HCT116 (cell line): Measurements from ENCODE around the gene TBC1D30. TPM values are rescaled to one million over a fixed set of nuclear protein-coding genes. Genes with fewer than 3 reads are reported as not detected.

Experiments used
- ATAC-seq: fragments of 200-7000 bp; cut with Tn5 transposase; 2 replicates; pipeline ENCODE4 v1.9.1; 2020; ENCODE audit warnings: mild to moderate bottlenecking, moderate library complexity
- BruUV-seq: library from RNA; stranded (reverse); fragments of 400-500 nt; replicated peaks from 2 replicates; lab custom pipeline; 2021; lab: Mats Ljungman, UMichigan
- CTCF ChIA-PET: fragments of 300-600 bp; sonication (Branson Sonifier 250); formaldehyde crosslinking; loops from one replicate; lab custom pipeline; 2021; ENCODE audit warnings: antibody characterized with exemption; lab: Charles Lee
- POLR2A ChIA-PET: fragments of 300-600, 350-600 bp; sonication (Branson Sonifier 250); formaldehyde crosslinking; loops from one replicate; lab custom pipeline; 2021; ENCODE audit warnings: antibody characterized with exemption; lab: Charles Lee
- RAD21 ChIA-PET, 2 experiments: fragments of 300-600 bp; sonication (Branson Sonifier 250); formaldehyde crosslinking; loops; one replicate each; lab custom pipeline; 2023; ENCODE audit warnings: low total read pairs in 2 of 2; ENCODE audit not compliant: uncharacterized antibody in 2 of 2, unreplicated experiment in 2 of 2, low non-redundant PET in 1 of 2; lab: Charles Lee
- DNase-seq: peaks from one replicate; pipeline ENCODE4 v3.0.0-alpha.2; 2010; ENCODE audit warnings: low read depth, low spot score
- H2AFZ ChIP-seq: fragments of 200-600 bp; shearing (Covaris generic), sonication (generic); 2 replicates; pipeline ENCODE4 v1.6.1; 2017; ENCODE audit warnings: low read depth, mixed run types, mixed read lengths, antibody characterized with exemption, low read length; ENCODE audit not compliant: poor library complexity, severe bottlenecking
- H3K27ac ChIP-seq: 2 replicates; pipeline ENCODE4 v1.5.1; 2012; ENCODE audit warnings: low read depth, low read length
- H3K27me3 ChIP-seq: fragments of 200-600 bp; sonication (generic); 2 replicates; pipeline ENCODE4 v1.6.1; 2016; ENCODE audit warnings: mixed run types, low read length, mixed read lengths; ENCODE audit not compliant: insufficient read depth
- H3K36me3 ChIP-seq, 2 experiments: fragments of 200-500 bp in 1 of 2; fragments of 200-600 bp in 1 of 2; sonication (Bioruptor generic) in 1 of 2; sonication (generic) in 1 of 2; 2 replicates each; pipeline versions ENCODE4 v1.5.1 to v1.6.1; 2014 to 2016; ENCODE audit warnings: low read length in 2 of 2, inconsistent platforms in 1 of 2, mixed read lengths in 1 of 2, mixed run types in 1 of 2; ENCODE audit not compliant: insufficient read depth in 2 of 2, control insufficient read depth in 1 of 2
- H3K4me1 ChIP-seq, 2 experiments: fragments of 200-600 bp in 1 of 2; sonication (generic) in 1 of 2; 2 replicates each; pipeline versions ENCODE4 v1.5.1 to v1.6.1; 2012 to 2017; ENCODE audit warnings: low read length in 2 of 2, inconsistent platforms in 1 of 2, mild to moderate bottlenecking in 1 of 2, mixed read lengths in 1 of 2, mixed run types in 1 of 2, moderate library complexity in 1 of 2; ENCODE audit not compliant: insufficient read depth in 2 of 2, control insufficient read depth in 1 of 2
- H3K4me2 ChIP-seq: fragments of 200-600 bp; sonication (generic); 2 replicates; pipeline ENCODE4 v1.6.1; 2017; ENCODE audit warnings: mixed run types, low read length, mixed read lengths
- H3K4me3 ChIP-seq, 2 experiments: fragments of 200-600 bp in 1 of 2; sonication (generic) in 1 of 2; replicated peaks in 1 of 2; 2 replicates each; pipeline ENCODE4 v1.5.1; 2011 to 2016; ENCODE audit warnings: low read length in 2 of 2, control low read depth in 1 of 2, low read depth in 1 of 2, mild to moderate bottlenecking in 1 of 2, mixed read lengths in 1 of 2, mixed run types in 1 of 2
- H3K79me2 ChIP-seq: fragments of 200-600 bp; sonication (generic); 2 replicates; pipeline ENCODE4 v1.6.1; 2017; ENCODE audit warnings: mild to moderate bottlenecking, mixed run types, low read length, moderate library complexity, mixed read lengths; ENCODE audit not compliant: insufficient read depth
- H3K9ac ChIP-seq: fragments of 200-600 bp; sonication (generic); 2 replicates; pipeline ENCODE4 v1.6.1; 2016; ENCODE audit warnings: low read length, mixed read lengths
- H3K9me2 ChIP-seq: fragments of 200-600 bp; sonication (generic), shearing (Covaris generic); 2 replicates; pipeline ENCODE4 v1.6.1; 2017; ENCODE audit warnings: mixed run types, mild to moderate bottlenecking, moderate library complexity; ENCODE audit not compliant: insufficient read depth
- H3K9me3 ChIP-seq, 2 experiments: fragments of 200-500 bp in 1 of 2; fragments of 200-600 bp in 1 of 2; sonication (Bioruptor generic) in 1 of 2; sonication (generic) in 1 of 2; 2 replicates each; pipeline ENCODE4 v1.6.1; 2014 to 2017; ENCODE audit warnings: low read length in 2 of 2, mixed read lengths in 2 of 2, inconsistent platforms in 1 of 2, low read depth in 1 of 2, mild to moderate bottlenecking in 1 of 2, mixed run types in 1 of 2, moderate library complexity in 1 of 2; ENCODE audit not compliant: control insufficient read depth in 1 of 2, insufficient read depth in 1 of 2
- H4K20me1 ChIP-seq: fragments of 200-600 bp; sonication (generic), shearing (Covaris generic); 2 replicates; pipeline ENCODE4 v1.6.1; 2017; ENCODE audit warnings: mixed run types, mild to moderate bottlenecking, moderate library complexity; ENCODE audit not compliant: insufficient read depth
- CBX3 ChIP-seq: IDR thresholded peaks from 2 replicates; pipeline ENCODE4 v1.6.1; 2012; ENCODE audit warnings: low read depth
- CEBPB ChIP-seq: IDR thresholded peaks from 2 replicates; pipeline ENCODE4 v1.6.1; 2012; ENCODE audit warnings: low read depth
- EGR1 ChIP-seq: IDR thresholded peaks from 2 replicates; pipeline ENCODE4 v1.6.1; 2012; ENCODE audit warnings: low read depth
- EZH2 ChIP-seq: fragments of 200-600 bp; sonication (generic); IDR thresholded peaks from 2 replicates; pipeline ENCODE4 v1.6.1; 2017; ENCODE audit warnings: antibody characterized with exemption, mixed run types
- EZH2phosphoT487 ChIP-seq: fragments of 200-600 bp; IDR thresholded peaks from 2 replicates; pipeline ENCODE4 v1.6.1; 2018; ENCODE audit warnings: antibody characterized with exemption, borderline replicate concordance
- FOSL1 ChIP-seq: IDR thresholded peaks from 2 replicates; pipeline ENCODE4 v1.6.1; 2012; ENCODE audit warnings: low read depth
- POLR2A ChIP-seq: IDR thresholded peaks from 2 replicates; pipeline ENCODE4 v1.7.0; 2011; ENCODE audit warnings: borderline replicate concordance; ENCODE audit not compliant: insufficient read depth, insufficient read length; ENCODE audit errors: extremely low read depth
- POLR2AphosphoS5 ChIP-seq: IDR thresholded peaks from 2 replicates; pipeline ENCODE4 v1.6.1; 2011; ENCODE audit warnings: mild to moderate bottlenecking, low read depth, low read length, moderate library complexity
- SP1 ChIP-seq: IDR thresholded peaks from 2 replicates; pipeline ENCODE4 v1.6.1; 2012; ENCODE audit warnings: low read depth
- SRF ChIP-seq: IDR thresholded peaks from 2 replicates; pipeline ENCODE4 v1.6.1; 2012; ENCODE audit warnings: low read depth
- TCF7L2 ChIP-seq: IDR thresholded peaks from 2 replicates; pipeline ENCODE4 v1.7.0; 2011; ENCODE audit warnings: borderline replicate concordance, inconsistent platforms; ENCODE audit not compliant: insufficient read depth, insufficient read length; ENCODE audit errors: extremely low read depth
- YY1 ChIP-seq: IDR thresholded peaks from 2 replicates; pipeline ENCODE4 v1.6.1; 2011; ENCODE audit warnings: low read length, low read depth, moderate library complexity, mild to moderate bottlenecking; ENCODE audit not compliant: insufficient replicate concordance; ENCODE audit errors: extremely low read depth
- ZNF274 ChIP-seq: fragments of 200-500 bp; sonication (Bioruptor generic); IDR thresholded peaks from 2 replicates; pipeline ENCODE4 v1.6.1; 2014; ENCODE audit warnings: mild to moderate bottlenecking, low read depth, low read length, inconsistent platforms
- intact Hi-C: fragments of 100-400 bp; cut with micrococcal nuclease; formaldehyde crosslinking; loops from 2 replicates; pipeline ENCODE4 v1.10.0; 2022
- total RNA-seq: library from RNA; stranded (reverse); gene quantifications from one replicate; pipeline ENCODE4 v1.2.1, GENCODE V29; 2021; ENCODE audit not compliant: unreplicated experiment
- TF ChIP-seq, protein P1 (sequence below): IDR thresholded peaks from 2 replicates; pipeline ENCODE4 v1.6.1; 2011; ENCODE audit warnings: mild to moderate bottlenecking, low read length, moderate library complexity; ENCODE audit not compliant: insufficient replicate concordance; ENCODE audit errors: extremely low read depth
- TF ChIP-seq, protein P2 (sequence below): IDR thresholded peaks from 2 replicates; pipeline ENCODE4 v1.6.1; 2012
- TF ChIP-seq, protein P3 (sequence below): IDR thresholded peaks from 2 replicates; pipeline ENCODE4 v1.6.1; 2012; ENCODE audit warnings: low read depth
- TF ChIP-seq, protein P4 (sequence below): IDR thresholded peaks from 2 replicates; pipeline ENCODE4 v1.6.1; 2012
- TF ChIP-seq, protein P5 (sequence below), 3 experiments: fragments of 200-600 bp in 1 of 3; sonication (generic) in 1 of 3; IDR thresholded peaks in 2 of 3; conservative IDR thresholded peaks in 1 of 3; 2 replicates each; pipeline ENCODE4 v1.5.1; 2012 to 2017; ENCODE audit warnings: low read depth in 2 of 3, low read length in 2 of 3, antibody characterized with exemption in 1 of 3, borderline replicate concordance in 1 of 3, control low read depth in 1 of 3, mild to moderate bottlenecking in 1 of 3, mixed read lengths in 1 of 3, mixed run types in 1 of 3, moderate library complexity in 1 of 3; ENCODE audit not compliant: insufficient read depth in 1 of 3

Gene TBC1D30
- total RNA-seq, 1 experiment from 2014 or later = 24.1 TPM

DNA sequence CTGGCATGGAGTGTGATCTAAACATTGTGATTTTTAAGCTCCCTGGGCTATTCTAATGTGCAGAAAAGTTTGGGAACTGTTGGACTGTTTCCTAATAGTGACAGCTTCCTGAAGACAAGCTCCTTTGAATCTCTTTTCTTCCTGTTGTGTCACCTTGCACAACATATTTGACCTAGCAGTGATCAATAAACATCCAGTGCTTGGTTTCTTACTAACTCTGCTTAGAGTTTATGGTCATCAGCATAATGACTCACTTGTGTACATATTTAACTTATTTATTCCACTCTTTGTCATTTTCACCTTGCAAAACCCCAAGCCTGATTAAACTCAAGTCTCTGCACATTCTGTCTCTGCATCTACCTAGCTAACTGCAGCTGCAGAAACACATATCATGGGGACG lies 27.3 kb upstream of the TBC1D30 start:
- intact Hi-C loops = loop anchor here (5.0 kb wide), 1 partner anchor 305 kb away; no protein-coding TSS in a partner anchor
- no TSS peak for BruUV-seq
- Histone ChIP-seq H3K4me2 (no peak overlapping the region), H3K27ac (no peak overlapping the region), H3K4me3 (no peak overlapping the region), H3K79me2 (peaks cover 41% of the 10 kb centered on the region), H3K36me3 (no peaks in the 10 kb centered on the region; a peak in 1 of 4 replicates), H3K4me1 (peaks cover 0 to 11% of the 10 kb centered on the region in 2 experiments; a peak in 2 of 4 replicates), H2AFZ (no peak overlapping the region), H3K27me3 (no peaks in the 10 kb centered on the region), H3K9ac (no peak overlapping the region), H3K9me3 (no peaks in the 10 kb centered on the region), H3K9me2 (no peaks in the 10 kb centered on the region), H4K20me1 (peaks cover 6% of the 10 kb centered on the region; the same call in 1 of the 2 replicates)
- no peak for TF ChIP-seq ZNF274
- TF ChIP-seq POLR2A = no peak
- no peak for TF ChIP-seq SP1
- TF ChIP-seq POLR2AphosphoS5 = no peak
- TF ChIP-seq, protein P1, sequence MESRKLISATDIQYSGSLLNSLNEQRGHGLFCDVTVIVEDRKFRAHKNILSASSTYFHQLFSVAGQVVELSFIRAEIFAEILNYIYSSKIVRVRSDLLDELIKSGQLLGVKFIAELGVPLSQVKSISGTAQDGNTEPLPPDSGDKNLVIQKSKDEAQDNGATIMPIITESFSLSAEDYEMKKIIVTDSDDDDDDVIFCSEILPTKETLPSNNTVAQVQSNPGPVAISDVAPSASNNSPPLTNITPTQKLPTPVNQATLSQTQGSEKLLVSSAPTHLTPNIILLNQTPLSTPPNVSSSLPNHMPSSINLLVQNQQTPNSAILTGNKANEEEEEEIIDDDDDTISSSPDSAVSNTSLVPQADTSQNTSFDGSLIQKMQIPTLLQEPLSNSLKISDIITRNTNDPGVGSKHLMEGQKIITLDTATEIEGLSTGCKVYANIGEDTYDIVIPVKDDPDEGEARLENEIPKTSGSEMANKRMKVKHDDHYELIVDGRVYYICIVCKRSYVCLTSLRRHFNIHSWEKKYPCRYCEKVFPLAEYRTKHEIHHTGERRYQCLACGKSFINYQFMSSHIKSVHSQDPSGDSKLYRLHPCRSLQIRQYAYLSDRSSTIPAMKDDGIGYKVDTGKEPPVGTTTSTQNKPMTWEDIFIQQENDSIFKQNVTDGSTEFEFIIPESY = no peak
- TF ChIP-seq SRF = no peak
- TF ChIP-seq CBX3 = no peak
- TF ChIP-seq, protein P2, sequence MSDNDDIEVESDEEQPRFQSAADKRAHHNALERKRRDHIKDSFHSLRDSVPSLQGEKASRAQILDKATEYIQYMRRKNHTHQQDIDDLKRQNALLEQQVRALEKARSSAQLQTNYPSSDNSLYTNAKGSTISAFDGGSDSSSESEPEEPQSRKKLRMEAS = no peak
- TF ChIP-seq FOSL1 = no peak
- TF ChIP-seq CEBPB = no peak
- TF ChIP-seq EZH2 = no peak
- TF ChIP-seq EZH2phosphoT487 = no peak
- TF ChIP-seq, protein P3, sequence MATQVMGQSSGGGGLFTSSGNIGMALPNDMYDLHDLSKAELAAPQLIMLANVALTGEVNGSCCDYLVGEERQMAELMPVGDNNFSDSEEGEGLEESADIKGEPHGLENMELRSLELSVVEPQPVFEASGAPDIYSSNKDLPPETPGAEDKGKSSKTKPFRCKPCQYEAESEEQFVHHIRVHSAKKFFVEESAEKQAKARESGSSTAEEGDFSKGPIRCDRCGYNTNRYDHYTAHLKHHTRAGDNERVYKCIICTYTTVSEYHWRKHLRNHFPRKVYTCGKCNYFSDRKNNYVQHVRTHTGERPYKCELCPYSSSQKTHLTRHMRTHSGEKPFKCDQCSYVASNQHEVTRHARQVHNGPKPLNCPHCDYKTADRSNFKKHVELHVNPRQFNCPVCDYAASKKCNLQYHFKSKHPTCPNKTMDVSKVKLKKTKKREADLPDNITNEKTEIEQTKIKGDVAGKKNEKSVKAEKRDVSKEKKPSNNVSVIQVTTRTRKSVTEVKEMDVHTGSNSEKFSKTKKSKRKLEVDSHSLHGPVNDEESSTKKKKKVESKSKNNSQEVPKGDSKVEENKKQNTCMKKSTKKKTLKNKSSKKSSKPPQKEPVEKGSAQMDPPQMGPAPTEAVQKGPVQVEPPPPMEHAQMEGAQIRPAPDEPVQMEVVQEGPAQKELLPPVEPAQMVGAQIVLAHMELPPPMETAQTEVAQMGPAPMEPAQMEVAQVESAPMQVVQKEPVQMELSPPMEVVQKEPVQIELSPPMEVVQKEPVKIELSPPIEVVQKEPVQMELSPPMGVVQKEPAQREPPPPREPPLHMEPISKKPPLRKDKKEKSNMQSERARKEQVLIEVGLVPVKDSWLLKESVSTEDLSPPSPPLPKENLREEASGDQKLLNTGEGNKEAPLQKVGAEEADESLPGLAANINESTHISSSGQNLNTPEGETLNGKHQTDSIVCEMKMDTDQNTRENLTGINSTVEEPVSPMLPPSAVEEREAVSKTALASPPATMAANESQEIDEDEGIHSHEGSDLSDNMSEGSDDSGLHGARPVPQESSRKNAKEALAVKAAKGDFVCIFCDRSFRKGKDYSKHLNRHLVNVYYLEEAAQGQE = no peak
- TF ChIP-seq EGR1 = no peak
- TF ChIP-seq YY1 = no peak
- TF ChIP-seq, protein P4, sequence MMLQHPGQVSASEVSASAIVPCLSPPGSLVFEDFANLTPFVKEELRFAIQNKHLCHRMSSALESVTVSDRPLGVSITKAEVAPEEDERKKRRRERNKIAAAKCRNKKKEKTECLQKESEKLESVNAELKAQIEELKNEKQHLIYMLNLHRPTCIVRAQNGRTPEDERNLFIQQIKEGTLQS = no peak
- TF ChIP-seq TCF7L2 = no peak
- TF ChIP-seq, protein P5, sequence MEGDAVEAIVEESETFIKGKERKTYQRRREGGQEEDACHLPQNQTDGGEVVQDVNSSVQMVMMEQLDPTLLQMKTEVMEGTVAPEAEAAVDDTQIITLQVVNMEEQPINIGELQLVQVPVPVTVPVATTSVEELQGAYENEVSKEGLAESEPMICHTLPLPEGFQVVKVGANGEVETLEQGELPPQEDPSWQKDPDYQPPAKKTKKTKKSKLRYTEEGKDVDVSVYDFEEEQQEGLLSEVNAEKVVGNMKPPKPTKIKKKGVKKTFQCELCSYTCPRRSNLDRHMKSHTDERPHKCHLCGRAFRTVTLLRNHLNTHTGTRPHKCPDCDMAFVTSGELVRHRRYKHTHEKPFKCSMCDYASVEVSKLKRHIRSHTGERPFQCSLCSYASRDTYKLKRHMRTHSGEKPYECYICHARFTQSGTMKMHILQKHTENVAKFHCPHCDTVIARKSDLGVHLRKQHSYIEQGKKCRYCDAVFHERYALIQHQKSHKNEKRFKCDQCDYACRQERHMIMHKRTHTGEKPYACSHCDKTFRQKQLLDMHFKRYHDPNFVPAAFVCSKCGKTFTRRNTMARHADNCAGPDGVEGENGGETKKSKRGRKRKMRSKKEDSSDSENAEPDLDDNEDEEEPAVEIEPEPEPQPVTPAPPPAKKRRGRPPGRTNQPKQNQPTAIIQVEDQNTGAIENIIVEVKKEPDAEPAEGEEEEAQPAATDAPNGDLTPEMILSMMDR (IDR thresholded peaks at IDR 0.05 in 2 of 3, conservative IDR thresholded peaks at IDR 0.05 in 1 of 3; ENCODE audit: borderline replicate concordance in 1 of 3, insufficient read depth in 1 of 3, low read depth in 2 of 3, low read length in 2 of 3) = no peak
- RAD21 ChIA-PET = interaction anchor here in 1 of 2 experiments (1.8 kb wide), 1 partner anchor 248 kb away, joined by 5 read pairs; no protein-coding TSS in a partner anchor
- POLR2A ChIA-PET = interaction anchor here (1.4 kb wide), 1 partner anchor 9 kb away, joined by 3 read pairs; no protein-coding TSS in a partner anchor
- ATAC-seq (no peak), DNase-seq (no peak)
- CTCF ChIA-PET = interaction anchor here (0.8 to 2.0 kb wide), 4 partner anchors 10 to 435 kb away, joined by 3 to 11 read pairs (median 4); no protein-coding TSS in a partner anchor
